Gastrocnemius medialis (tissue), 4 donors: ENCODE results near the gene PPFIBP2.

Source experiments
- CTCF ChIP-seq, 5 experiments: fragments of 450-650 bp in 3 of 5; fragments of 200-600 bp in 2 of 5; sonication (generic) in 2 of 5; IDR thresholded peaks in 4 of 5; conservative IDR thresholded peaks in 1 of 5; 1 replicate in 4 of 5; 2 replicates in 1 of 5; pipeline ENCODE4 v1.5.1; 2016 to 2019; ENCODE audit warnings: antibody characterized with exemption in 5 of 5, mild to moderate bottlenecking in 3 of 5, moderate library complexity in 3 of 5
- POLR2A ChIP-seq, 2 donors: fragments of 450-650 bp; IDR thresholded peaks; one replicate each; pipeline ENCODE4 v1.6.1; 2017; ENCODE audit warnings: antibody characterized with exemption in 2 of 2, mild to moderate bottlenecking in 2 of 2, moderate library complexity in 2 of 2

GRCh38 chr11:7645206-7645605 is 131.4 kb downstream of the PPFIBP2 start:
- TF ChIP-seq POLR2A (IDR thresholded peaks at IDR 0.05) = no peak
- TF ChIP-seq CTCF (IDR thresholded peaks at IDR 0.05 in 4 of 5, conservative IDR thresholded peaks at IDR 0.05 in 1 of 5) = no peak
